T-cell (primary cell): ENCODE data around the gene SLC41A1. TPM values are rescaled to one million over a fixed set of nuclear protein-coding genes. Genes with fewer than 3 reads are reported as not detected.
"Not testable (repeated sequence)": the region's sequence is repeated elsewhere in the genome, so short reads cannot be mapped to it uniquely, and the experiment has no call there.

Experiments used
- ATAC-seq, 4 experiments: fragments of 200-7000 bp in 3 of 4; fragments of 150-1000 bp in 1 of 4; cut with Tn5 transposase; replicated peaks in 1 of 4; 1 replicate in 3 of 4; 2 replicates in 1 of 4; pipeline ENCODE4 v1.10.0; 2021; ENCODE audit warnings: moderate library complexity in 3 of 4, mild to moderate bottlenecking in 2 of 4, moderate number of reproducible peaks in 1 of 4
- CTCF ChIA-PET, 2 donors: fragments of 300-600 bp; sonication (Branson Sonifier 250); formaldehyde crosslinking; loops; one replicate each; lab custom pipeline; 2022; ENCODE audit warnings: antibody characterized with exemption in 2 of 2; lab: Charles Lee
- POLR2A ChIA-PET, 2 donors: fragments of 300-600 bp; sonication (Branson Sonifier 250); formaldehyde crosslinking; loops; one replicate each; lab custom pipeline; 2022; ENCODE audit warnings: antibody characterized with exemption in 2 of 2; lab: Charles Lee
- DNase-seq, 35 experiments: peaks; one replicate each; pipeline versions ENCODE4 v3.0.0 to v3.0.0-alpha.2; 2013 to 2023
- H3K27ac ChIP-seq: one replicate; pipeline ENCODE4 v1.5.1; 2013; ENCODE audit warnings: low read length
- H3K27me3 ChIP-seq, 2 experiments: replicated peaks in 1 of 2; 1 replicate in 1 of 2; 2 replicates in 1 of 2; pipeline versions ENCODE4 v1.6.1 to v1.7.0; 2013; ENCODE audit warnings: low read length in 1 of 2, mixed read lengths in 1 of 2; ENCODE audit not compliant: control insufficient read depth in 2 of 2, insufficient read depth in 2 of 2; ENCODE audit errors: extremely low read depth in 1 of 2
- H3K36me3 ChIP-seq, 2 donors: 1 replicate in 1 of 2; 2 replicates in 1 of 2; pipeline versions ENCODE4 v1.6.1 to v1.7.0; 2013; ENCODE audit warnings: low read length in 1 of 2; ENCODE audit not compliant: control insufficient read depth in 2 of 2, insufficient read depth in 1 of 2; ENCODE audit errors: extremely low read depth in 1 of 2
- H3K4me1 ChIP-seq, 2 experiments: 1 replicate in 1 of 2; 2 replicates in 1 of 2; pipeline versions ENCODE4 v1.6.1 to v1.7.0; 2013; ENCODE audit warnings: low read length in 2 of 2, mixed read lengths in 1 of 2; ENCODE audit not compliant: insufficient read depth in 2 of 2, control insufficient read depth in 1 of 2; ENCODE audit errors: extremely low read depth in 1 of 2
- H3K4me3 ChIP-seq, 2 donors: 1 replicate in 1 of 2; 2 replicates in 1 of 2; pipeline versions ENCODE4 v1.5.1 to v1.7.0; 2013; ENCODE audit warnings: mild to moderate bottlenecking in 2 of 2, low read length in 1 of 2, moderate library complexity in 1 of 2; ENCODE audit not compliant: control insufficient read depth in 1 of 2; ENCODE audit errors: extremely low read depth in 1 of 2
- H3K9me3 ChIP-seq: 2 replicates; pipeline ENCODE4 v1.7.0; 2013
- H3K27ac Mint-ChIP-seq, 2 donors: one replicate each; pipeline ENCODE4 v1.8.0; 2020 to 2021; ENCODE audit warnings: mild to moderate bottlenecking in 2 of 2, mixed read lengths in 2 of 2
- H3K27me3 Mint-ChIP-seq, 2 donors: one replicate each; pipeline ENCODE4 v1.8.0; 2021 to 2022; ENCODE audit warnings: mixed read lengths in 2 of 2
- H3K36me3 Mint-ChIP-seq: one replicate; pipeline ENCODE4 v1.8.0; 2021; ENCODE audit warnings: mixed read lengths
- H3K4me1 Mint-ChIP-seq, 3 donors: one replicate each; pipeline ENCODE4 v1.8.0; 2020 to 2022; ENCODE audit warnings: mixed read lengths in 3 of 3, mild to moderate bottlenecking in 1 of 3
- H3K4me3 Mint-ChIP-seq, 3 donors: one replicate each; pipeline ENCODE4 v1.8.0; 2020 to 2022; ENCODE audit warnings: mild to moderate bottlenecking in 3 of 3, mixed read lengths in 3 of 3, moderate library complexity in 3 of 3
- H3K9me3 Mint-ChIP-seq, 3 donors: one replicate each; pipeline ENCODE4 v1.8.0; 2020 to 2022; ENCODE audit warnings: mixed read lengths in 3 of 3
- WGBS: methylation state at CpG from one replicate; pipeline ENCODE4 v1.1.5; 2013; ENCODE audit warnings: missing lambda C conversion rate; ENCODE audit not compliant: insufficient coverage; 5-methylcytosine and 5-hydroxymethylcytosine counted together
- total RNA-seq, 35 experiments: library from RNA in 6 of 35; stranded (reverse) in 6 of 35; fragments of 120-200 nt in 1 of 35; gene quantifications; one replicate each; pipeline versions ENCODE4 v1.2.1 to v1.2.4 and lab custom pipeline; 2013 to 2026

SLC41A1 gene
- total RNA-seq (10 to 100 TPM; 23.5 to 31.3 (median 27.4) TPM), total RNA-seq (lab: John Stamatoyannopoulos, UW) (34.2 to 56.5 (median 41.8) reads per million in 29 experiments)
- 19.1 TPM for total RNA-seq (2013)

GRCh38 chr1:205812878-205813754 lies at the start of gene SLC41A1:
Gene SLC41A1, minus strand, starts transcription at chr1:205813198. Its CDS starts 2,757 bp downstream, at chr1:205810441.
- ATAC-seq (peak; percentile 95 to 97 (median 96)), DNase-seq (peak; percentile 85 to 96 (median 92))
- H3K27ac ChIP-seq, result peak within 1 kb of the TSS; percentile 43
- no peaks in the 10 kb centered on the region for H3K27me3 Mint-ChIP-seq
- CTCF ChIA-PET, result no interaction called here
- peak within 1 kb of the TSS; percentile 90 to 93 for H3K4me3 ChIP-seq
- no peaks in the 10 kb centered on the region for H3K9me3 Mint-ChIP-seq
- POLR2A ChIA-PET, result no interaction called here
- peak within 1 kb of the TSS; percentile 89 to 96 (median 93) for H3K4me3 Mint-ChIP-seq
- H3K27me3 ChIP-seq, result peaks cover 0 to 9% of the 10 kb centered on the region in 2 experiments
- no peaks in the 10 kb centered on the region for H3K9me3 ChIP-seq
- H3K4me1 ChIP-seq, result peaks cover 21 to 51% of the 10 kb centered on the region in 2 experiments
- H3K36me3 ChIP-seq, result no peaks in the 10 kb centered on the region
- H3K4me1 Mint-ChIP-seq, result peaks cover 53 to 58% (median 55%) of the 10 kb centered on the region in 3 donors
- peaks cover 17% of the 10 kb centered on the region for H3K36me3 Mint-ChIP-seq
- H3K27ac Mint-ChIP-seq, result peak within 1 kb of the TSS; percentile 88 to 94
- under 1% methylated on average over 77 of the region's 83 CpGs for WGBS

GRCh38 chr1:205861540-205861939 lies 48.5 kb upstream of the SLC41A1 start:
- Histone ChIP-seq H3K4me1 (no peaks in the 10 kb centered on the region), H3K27me3 (no peaks in the 10 kb centered on the region), H3K9me3 (no peaks in the 10 kb centered on the region), H3K36me3 (no peaks in the 10 kb centered on the region), H3K27ac (no peak overlapping the region), H3K4me3 (no peak overlapping the region)
- H3K36me3 Mint-ChIP-seq, result peaks cover 2% of the 10 kb centered on the region
- H3K9me3 Mint-ChIP-seq, result peaks cover 1 to 6% (median 5%) of the 10 kb centered on the region in 3 donors
- H3K4me3 Mint-ChIP-seq, result no peak overlapping the region
- no peak for DNase-seq
- no peak for ATAC-seq
- peaks cover 0 to 6% of the 10 kb centered on the region in 2 donors for H3K27me3 Mint-ChIP-seq
- ChIA-PET POLR2A (no interaction called here), CTCF (no interaction called here)
- H3K27ac Mint-ChIP-seq, result no peak overlapping the region
- no CpG with 5 or more reads among the region's 2 CpGs for WGBS
- H3K4me1 Mint-ChIP-seq, result peaks cover 4 to 7% (median 4%) of the 10 kb centered on the region in 3 donors

GRCh38 chr1:205858141-205858961 lies 45.4 kb upstream of the SLC41A1 start:
- WGBS, result 77% methylated on average over 2 of the region's 6 CpGs
- no peak for ATAC-seq
- Mint-ChIP-seq H3K4me3 (no peak overlapping the region), H3K27ac (no peak overlapping the region), H3K9me3 (peaks cover 11 to 17% (median 14%) of the 10 kb centered on the region in 3 donors), H3K27me3 (no peaks in the 10 kb centered on the region), H3K36me3 (peaks cover 11% of the 10 kb centered on the region), H3K4me1 (peaks cover 4 to 7% (median 4%) of the 10 kb centered on the region in 3 donors)
- H3K27me3 ChIP-seq, result no peaks in the 10 kb centered on the region
- H3K4me1 ChIP-seq, result no peaks in the 10 kb centered on the region
- CTCF ChIA-PET, result no interaction called here
- POLR2A ChIA-PET, result no interaction called here
- no peaks in the 10 kb centered on the region for H3K36me3 ChIP-seq
- H3K4me3 ChIP-seq, result no peak overlapping the region
- no peaks in the 10 kb centered on the region for H3K9me3 ChIP-seq
- no peak overlapping the region for H3K27ac ChIP-seq
- no peak for DNase-seq

- H3K36me3 ChIP-seq, H3K27ac ChIP-seq, H3K4me1 Mint-ChIP-seq, H3K27me3 ChIP-seq, DNase-seq, H3K9me3 ChIP-seq, CTCF ChIA-PET, POLR2A ChIA-PET, H3K4me3 Mint-ChIP-seq, H3K4me1 ChIP-seq, H3K27ac Mint-ChIP-seq, ATAC-seq, H3K4me3 ChIP-seq, H3K27me3 Mint-ChIP-seq: not testable (repeated sequence)
- H3K9me3 Mint-ChIP-seq, result peaks cover 11 to 17% (median 14%) of the 10 kb centered on the region in 3 donors
- WGBS, result 64% methylated on average over 2 of the region's 2 CpGs
- H3K36me3 Mint-ChIP-seq, result peaks cover 11% of the 10 kb centered on the region
These were observed 44.5 kb upstream of the SLC41A1 start for GRCh38 chr1:205857501-205857900.

GRCh38 chr1:205856433-205856832 lies 43.4 kb upstream of the SLC41A1 start:
- Mint-ChIP-seq H3K27me3 (no peaks in the 10 kb centered on the region), H3K4me3 (no peak overlapping the region), H3K9me3 (peaks cover 11 to 17% (median 14%) of the 10 kb centered on the region in 3 donors), H3K36me3 (peaks cover 11% of the 10 kb centered on the region), H3K4me1 (peaks cover 4 to 7% (median 4%) of the 10 kb centered on the region in 3 donors), H3K27ac (no peak overlapping the region)
- Histone ChIP-seq H3K36me3 (no peaks in the 10 kb centered on the region), H3K9me3 (no peaks in the 10 kb centered on the region), H3K4me3 (no peak overlapping the region), H3K27me3 (no peaks in the 10 kb centered on the region), H3K27ac (no peak overlapping the region), H3K4me1 (no peaks in the 10 kb centered on the region)
- CTCF ChIA-PET, result no interaction called here
- DNase-seq, result no peak
- POLR2A ChIA-PET, result no interaction called here
- ATAC-seq, result no peak

GRCh38 chr1:205852969-205853368 lies 40.0 kb upstream of the SLC41A1 start:
- H3K27me3 Mint-ChIP-seq, result no peaks in the 10 kb centered on the region
- no peak overlapping the region for H3K4me3 Mint-ChIP-seq
- H3K27ac Mint-ChIP-seq, result no peak overlapping the region
- ChIA-PET POLR2A (no interaction called here), CTCF (no interaction called here)
- peaks cover 11 to 17% (median 14%) of the 10 kb centered on the region in 3 donors for H3K9me3 Mint-ChIP-seq
- ATAC-seq, result no peak
- no peak overlapping the region for H3K27ac ChIP-seq
- no peak overlapping the region for H3K4me3 ChIP-seq
- no peak for DNase-seq
- H3K4me1 ChIP-seq, result peaks cover 3 to 10% of the 10 kb centered on the region in 2 experiments
- H3K36me3 Mint-ChIP-seq, result peaks cover 11% of the 10 kb centered on the region
- peaks cover 8 to 19% (median 15%) of the 10 kb centered on the region in 3 donors for H3K4me1 Mint-ChIP-seq
- H3K27me3 ChIP-seq, result no peaks in the 10 kb centered on the region
- H3K36me3 ChIP-seq, result no peaks in the 10 kb centered on the region
- no peaks in the 10 kb centered on the region for H3K9me3 ChIP-seq
